Astrocyte of the spinal cord (primary cell): ENCODE data around the gene COPS9.

ENCODE experiments used
- DNase-seq: peaks from one replicate; pipeline ENCODE4 v3.0.0; 2011; ENCODE audit warnings: low read depth, low spot score
- H3K4me3 ChIP-seq: 2 replicates; pipeline ENCODE4 v1.5.1; 2011; ENCODE audit warnings: low read depth, mild to moderate bottlenecking, low read length, moderate library complexity
- CTCF ChIP-seq: IDR thresholded peaks from 2 replicates; pipeline ENCODE4 v1.5.1; 2012; ENCODE audit warnings: low read depth, mild to moderate bottlenecking, low read length, inconsistent platforms
- in situ Hi-C: cut with HindIII; loops from 2 replicates; pipeline ENCODE4 v1.10.0; 2017; ENCODE audit warnings: low sequenced_read_pairs

COPS9 gene

DNA sequence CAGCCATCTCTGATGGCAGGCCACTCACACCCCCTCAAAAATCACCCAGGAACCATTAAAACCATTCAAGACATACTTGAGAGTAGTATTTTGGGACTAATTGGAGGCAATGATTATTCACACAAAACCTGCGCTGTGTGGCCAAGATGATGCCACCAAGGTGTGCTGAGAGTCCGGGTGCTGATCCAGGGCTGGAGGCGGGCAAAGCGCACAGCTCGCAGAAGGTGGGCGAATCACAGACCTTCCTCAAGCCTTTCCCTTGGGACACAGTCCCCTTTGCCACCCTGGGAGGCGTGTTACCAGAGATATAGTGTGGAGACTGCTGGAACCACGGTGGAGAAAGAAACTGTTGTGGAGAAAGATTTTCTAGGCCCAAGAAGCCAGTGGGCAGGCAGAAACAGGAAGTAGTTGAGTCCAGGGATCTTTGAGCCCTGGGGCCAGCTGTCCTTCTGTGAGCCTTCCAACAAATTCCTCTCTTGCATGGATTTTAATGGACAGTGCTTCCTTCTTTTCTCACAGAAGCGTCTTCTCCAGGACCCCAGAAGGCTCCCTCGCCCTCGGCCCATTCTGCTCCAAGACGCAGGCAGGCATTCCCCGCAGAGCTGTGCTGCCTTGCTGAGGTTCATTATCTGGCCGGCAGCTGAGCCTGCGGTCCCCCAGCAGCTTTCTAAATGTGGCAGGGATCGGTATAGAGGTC is 8.0 kb downstream of the COPS9 start:
- TF ChIP-seq CTCF = no peak
- no peak overlapping the region for H3K4me3 ChIP-seq
- in situ Hi-C loops = no loop called here
- no peak for DNase-seq

DNA sequence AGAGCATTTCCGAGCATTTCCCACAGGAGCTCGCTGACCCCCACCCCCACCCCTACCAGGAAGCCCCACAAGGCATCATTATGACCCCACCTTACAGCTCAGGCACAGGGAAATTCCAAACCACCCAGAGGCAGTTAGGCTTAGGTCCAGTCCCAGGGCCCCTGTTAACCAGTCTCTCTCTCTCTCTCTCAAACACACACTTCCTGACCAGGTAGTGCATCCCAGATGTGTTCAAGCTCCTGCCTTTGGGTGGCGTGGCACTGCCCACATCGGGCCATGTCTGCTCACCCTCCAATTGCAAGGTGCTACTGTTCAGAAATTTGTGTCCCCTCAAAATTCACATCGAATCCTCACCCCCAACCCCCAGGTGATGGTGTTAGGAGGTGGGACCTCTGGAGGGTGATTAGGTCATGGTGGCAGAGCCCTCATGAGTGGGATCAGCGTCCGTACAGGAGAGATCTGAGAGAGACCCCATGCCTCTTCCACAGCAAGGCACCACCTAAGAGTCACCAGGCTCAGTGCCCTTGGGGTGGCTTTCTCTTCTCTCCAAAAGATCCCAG is 8.8 kb downstream of the COPS9 start:
- no peak for TF ChIP-seq CTCF
- H3K4me3 ChIP-seq = no peak overlapping the region
- in situ Hi-C loops = no loop called here
- DNase-seq = no peak

DNA sequence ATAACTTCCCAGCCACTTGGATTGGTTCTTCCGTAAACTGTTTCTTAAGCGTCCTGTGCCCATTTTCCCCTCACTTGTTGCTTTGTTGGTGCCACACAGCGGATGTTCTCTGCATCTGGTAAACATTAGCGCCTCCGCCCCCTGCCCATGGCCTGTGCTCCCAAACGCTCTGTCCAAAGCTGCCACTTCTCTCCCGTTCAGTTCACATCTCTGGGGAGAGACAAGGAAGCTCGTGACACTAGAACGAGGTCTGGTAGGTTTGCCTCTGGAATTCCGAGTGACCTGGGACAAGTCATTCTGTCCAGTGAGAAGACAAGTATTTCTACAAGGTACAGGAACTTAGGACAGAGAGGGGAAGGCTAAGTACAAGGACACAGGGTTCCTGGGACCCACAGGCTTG is 9.4 kb downstream of the COPS9 start:
- in situ Hi-C loops = no loop called here

GRCh38 chr2:240125742-240126141 is 10.4 kb downstream of the COPS9 start:
- TF ChIP-seq CTCF = no peak

More for the DNA sequence above, 9.4 kb downstream of the COPS9 start:
- H3K4me3 ChIP-seq = no peak overlapping the region
- no peak for DNase-seq
- no peak for TF ChIP-seq CTCF

DNA sequence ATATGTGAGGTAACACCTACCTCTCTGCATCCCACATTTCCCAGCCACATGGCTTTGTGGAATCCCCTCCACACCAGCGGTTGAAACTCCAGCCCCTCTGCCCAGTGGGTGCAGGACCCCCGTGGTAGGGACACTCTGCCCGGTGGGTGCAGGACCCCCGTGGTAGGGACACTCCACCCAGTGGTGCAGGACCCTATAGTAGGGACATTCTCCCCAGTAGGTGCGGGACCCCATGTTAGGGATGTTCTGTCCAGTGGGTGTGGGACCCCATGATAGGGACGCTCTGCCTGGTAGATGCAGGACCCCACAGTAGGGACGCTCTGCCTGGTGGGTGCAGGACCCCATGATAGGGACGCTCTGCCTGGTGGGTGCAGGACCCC is 11.5 kb downstream of the COPS9 start:
- in situ Hi-C loops = no loop called here
- H3K4me3 ChIP-seq = no peak overlapping the region
- no peak for TF ChIP-seq CTCF
- DNase-seq = no peak

More at GRCh38 chr2:240125742-240126141, 10.4 kb downstream of the COPS9 start:
- no peak overlapping the region for H3K4me3 ChIP-seq
- in situ Hi-C loops = no loop called here
- no peak for DNase-seq

DNA sequence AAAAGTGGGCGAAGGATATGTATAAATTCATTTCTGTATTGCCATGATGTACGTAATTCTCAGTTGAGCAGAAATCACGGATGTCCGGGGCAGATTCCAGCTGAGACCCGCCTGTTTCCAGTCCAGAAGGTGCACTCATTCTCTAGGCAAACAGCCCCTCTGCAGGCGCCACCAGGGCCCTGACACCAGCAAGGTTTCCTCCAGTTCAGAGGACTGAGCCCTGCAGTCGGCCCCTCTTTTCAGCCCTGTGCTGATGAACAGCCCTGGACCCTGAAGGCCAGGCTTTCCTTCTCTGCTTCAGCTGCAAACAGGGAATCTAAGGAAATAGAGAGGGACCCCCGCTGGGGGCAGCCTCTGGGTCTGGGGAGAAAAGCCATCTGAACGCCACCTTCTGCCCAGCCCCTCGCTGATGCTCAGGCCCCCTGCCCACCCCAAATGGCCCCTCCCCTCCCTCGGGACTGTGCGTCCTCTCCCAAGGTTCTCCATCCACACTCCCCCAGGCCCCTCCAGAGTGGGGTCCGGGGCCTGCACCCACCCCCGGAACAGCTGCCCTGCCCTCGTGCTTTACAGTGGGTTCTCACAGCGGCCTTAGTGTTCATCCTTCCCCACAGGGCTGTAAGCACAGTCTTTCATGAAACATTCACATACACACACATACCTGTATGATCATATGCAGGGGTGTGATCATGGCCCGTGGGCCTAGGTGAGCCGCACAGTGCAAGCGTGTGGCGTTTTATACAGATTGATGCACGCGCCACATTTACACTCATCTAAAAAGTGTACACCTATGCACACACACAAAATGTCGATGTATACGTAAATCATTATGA is 12.1 kb downstream of the COPS9 start:
- no peak for DNase-seq
- in situ Hi-C loops = no loop called here
- H3K4me3 ChIP-seq = no peak overlapping the region
- no peak for TF ChIP-seq CTCF
